Uterus (tissue), 2 donors: ENCODE results near the gene TMEM209.

ENCODE experiments used
- POLR2A ChIP-seq, 2 donors: fragments of 450-650 bp; IDR thresholded peaks; one replicate each; pipeline ENCODE4 v1.6.1; 2016; ENCODE audit warnings: antibody characterized with exemption in 2 of 2, mild to moderate bottlenecking in 1 of 2, moderate library complexity in 1 of 2
- TF ChIP-seq, protein P1 (sequence below), 4 experiments: fragments of 200-600 bp in 2 of 4; fragments of 450-650 bp in 2 of 4; sonication (generic) in 2 of 4; IDR thresholded peaks; one replicate each; pipeline ENCODE4 v1.5.1; 2016 to 2019; ENCODE audit warnings: antibody characterized with exemption in 4 of 4, mild to moderate bottlenecking in 2 of 4, moderate library complexity in 1 of 4

DNA sequence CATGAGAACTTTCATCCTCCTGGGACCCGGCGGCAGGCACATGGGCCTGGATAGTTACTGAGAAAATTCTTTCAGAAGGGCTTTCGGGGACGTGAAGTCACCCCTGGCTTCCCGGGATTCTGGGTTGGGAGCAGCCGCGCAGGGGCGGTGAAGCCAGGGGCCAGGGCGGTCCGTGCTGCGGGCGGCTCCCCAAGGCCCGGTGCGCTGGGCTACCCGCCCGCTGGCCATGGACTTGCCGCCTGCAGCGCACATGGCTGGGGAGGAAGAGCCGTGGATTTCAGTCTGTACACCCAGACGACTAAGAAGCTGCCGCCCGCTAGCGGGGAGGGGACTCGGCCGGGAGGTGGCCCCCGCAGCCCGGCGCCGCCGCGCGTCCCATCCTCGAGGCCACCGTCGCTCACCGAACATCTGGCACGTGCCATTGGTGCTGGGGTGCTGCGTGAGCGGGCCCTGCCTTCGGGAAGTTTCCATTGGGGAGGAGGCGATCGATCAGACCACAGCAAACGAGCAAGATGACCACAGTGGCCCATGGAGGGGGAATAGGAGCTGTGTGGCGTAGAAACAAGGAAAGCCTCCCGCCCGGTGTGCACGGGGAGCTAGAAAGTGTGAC is 64.5 kb downstream of the TMEM209 start:
- TF ChIP-seq, protein P1, sequence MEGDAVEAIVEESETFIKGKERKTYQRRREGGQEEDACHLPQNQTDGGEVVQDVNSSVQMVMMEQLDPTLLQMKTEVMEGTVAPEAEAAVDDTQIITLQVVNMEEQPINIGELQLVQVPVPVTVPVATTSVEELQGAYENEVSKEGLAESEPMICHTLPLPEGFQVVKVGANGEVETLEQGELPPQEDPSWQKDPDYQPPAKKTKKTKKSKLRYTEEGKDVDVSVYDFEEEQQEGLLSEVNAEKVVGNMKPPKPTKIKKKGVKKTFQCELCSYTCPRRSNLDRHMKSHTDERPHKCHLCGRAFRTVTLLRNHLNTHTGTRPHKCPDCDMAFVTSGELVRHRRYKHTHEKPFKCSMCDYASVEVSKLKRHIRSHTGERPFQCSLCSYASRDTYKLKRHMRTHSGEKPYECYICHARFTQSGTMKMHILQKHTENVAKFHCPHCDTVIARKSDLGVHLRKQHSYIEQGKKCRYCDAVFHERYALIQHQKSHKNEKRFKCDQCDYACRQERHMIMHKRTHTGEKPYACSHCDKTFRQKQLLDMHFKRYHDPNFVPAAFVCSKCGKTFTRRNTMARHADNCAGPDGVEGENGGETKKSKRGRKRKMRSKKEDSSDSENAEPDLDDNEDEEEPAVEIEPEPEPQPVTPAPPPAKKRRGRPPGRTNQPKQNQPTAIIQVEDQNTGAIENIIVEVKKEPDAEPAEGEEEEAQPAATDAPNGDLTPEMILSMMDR (IDR thresholded peaks at IDR 0.05) = no peak
- no peak for TF ChIP-seq POLR2A (IDR thresholded peaks at IDR 0.05)
